Keratinocyte (primary cell): ENCODE results near the gene IQCK. TPM values are rescaled to one million over a fixed set of nuclear protein-coding genes. Genes with fewer than 3 reads are reported as not detected.

Experiments used
- DNase-seq: peaks from one replicate; pipeline ENCODE4 v3.0.0-alpha.2; 2011; ENCODE audit warnings: low read depth, missing footprints, low spot score
- FAIRE-seq: peaks from 2 replicates; lab custom pipeline; 2011; peaks lifted over from hg19 to GRCh38; lab: Jason Lieb, UNC
- H2AFZ ChIP-seq: 2 replicates; pipeline ENCODE4 v1.6.0; 2012; ENCODE audit warnings: low read length, control low read depth, inconsistent platforms; ENCODE audit not compliant: control insufficient read depth
- H3K27ac ChIP-seq: 2 replicates; pipeline ENCODE4 v1.5.1; 2011; ENCODE audit warnings: low read length; ENCODE audit not compliant: control insufficient read depth, insufficient read depth
- H3K27me3 ChIP-seq: 3 replicates; pipeline ENCODE4 v1.6.0; 2011; ENCODE audit warnings: low read length; ENCODE audit not compliant: control insufficient read depth, insufficient read depth; ENCODE audit errors: extremely low read depth
- H3K36me3 ChIP-seq, 2 experiments: 2 replicates in 1 of 2; 3 replicates in 1 of 2; pipeline ENCODE4 v1.5.1; 2011; ENCODE audit warnings: low read length in 2 of 2, mild to moderate bottlenecking in 1 of 2; ENCODE audit not compliant: control insufficient read depth in 2 of 2, insufficient read depth in 2 of 2; ENCODE audit errors: extremely low read depth in 1 of 2
- H3K4me1 ChIP-seq: 3 replicates; pipeline ENCODE4 v1.5.1; 2011; ENCODE audit warnings: low read length; ENCODE audit not compliant: control insufficient read depth, insufficient read depth; ENCODE audit errors: extremely low read depth
- H3K4me2 ChIP-seq: 3 replicates; pipeline ENCODE4 v1.6.0; 2011; ENCODE audit warnings: low read depth, low read length; ENCODE audit not compliant: control insufficient read depth, insufficient read depth; ENCODE audit errors: extremely low read depth
- H3K4me3 ChIP-seq, 3 experiments: fragments of 200-600 bp in 1 of 3; sonication (generic) in 1 of 3; 2 replicates in 2 of 3; 3 replicates in 1 of 3; pipeline ENCODE4 v1.5.1; 2011 to 2016; ENCODE audit warnings: low read length in 3 of 3, mild to moderate bottlenecking in 3 of 3, control low read depth in 2 of 3, inconsistent platforms in 1 of 3, low read depth in 1 of 3, mixed read lengths in 1 of 3, mixed run types in 1 of 3, moderate library complexity in 1 of 3; ENCODE audit not compliant: control insufficient read depth in 2 of 3, insufficient read depth in 2 of 3; ENCODE audit errors: extremely low read depth in 1 of 3
- H3K79me2 ChIP-seq: 2 replicates; pipeline ENCODE4 v1.6.0; 2012; ENCODE audit warnings: low read length; ENCODE audit not compliant: control insufficient read depth, insufficient read depth
- H3K9ac ChIP-seq: 3 replicates; pipeline ENCODE4 v1.6.0; 2011; ENCODE audit warnings: low read length; ENCODE audit not compliant: control insufficient read depth, insufficient read depth; ENCODE audit errors: extremely low read depth
- H3K9me1 ChIP-seq: 3 replicates; pipeline ENCODE4 v1.6.0; 2011; ENCODE audit warnings: low read length; ENCODE audit not compliant: control insufficient read depth, insufficient read depth; ENCODE audit errors: extremely low read depth
- H3K9me3 ChIP-seq: 2 replicates; pipeline ENCODE4 v1.5.1; 2012; ENCODE audit warnings: low read depth, low read length; ENCODE audit not compliant: control insufficient read depth
- H4K20me1 ChIP-seq: 3 replicates; pipeline ENCODE4 v1.6.0; 2011; ENCODE audit warnings: low read length; ENCODE audit not compliant: control insufficient read depth, insufficient read depth; ENCODE audit errors: extremely low read depth
- CTCF ChIP-seq, 3 experiments: IDR thresholded peaks in 1 of 3; conservative IDR thresholded peaks in 1 of 3; optimal IDR thresholded peaks in 1 of 3; 2 replicates in 2 of 3; 3 replicates in 1 of 3; pipeline versions ENCODE3 to v1.5.1; 2011; ENCODE audit warnings: low read length in 3 of 3, mild to moderate bottlenecking in 3 of 3, moderate library complexity in 2 of 3, control low read depth in 1 of 3, inconsistent platforms in 1 of 3; ENCODE audit not compliant: insufficient read depth in 2 of 3; ENCODE audit errors: extremely low read depth in 1 of 3
- EZH2 ChIP-seq: IDR thresholded peaks from one replicate; pipeline ENCODE4 v1.6.1; 2012; ENCODE audit warnings: inconsistent platforms, mild to moderate bottlenecking, low read length, moderate library complexity
- dilution Hi-C: fragments of 300-500 bp; cut with MboI; formaldehyde crosslinking; loops from one replicate; pipeline ENCODE4 v1.7.0; 2020; ENCODE audit warnings: low sequenced_read_pairs; ENCODE audit not compliant: extremely low pct_ligation_motif_present
- polyA plus RNA-seq, 5 experiments: library from polyadenylated mRNA; depleted of rRNA in 3 of 5; stranded (reverse) in 3 of 5; stranded (forward) in 1 of 5; unstranded in 1 of 5; fragments of >200 nt; gene quantifications; 1 replicate in 1 of 5; 2 replicates in 3 of 5; 3 replicates in 1 of 5; pipeline versions ENCODE4 v1.2.1 to v1.2.3, GENCODE V29; 2011 to 2012; ENCODE audit warnings: missing spikeins in 2 of 5, low read depth in 1 of 5, low replicate concordance in 1 of 5

The IQCK gene
- polyA plus RNA-seq, 1 donor (not counting 4 experiments of a cell fraction or from before 2014, with no cell fraction given): 9.7 TPM

DNA sequence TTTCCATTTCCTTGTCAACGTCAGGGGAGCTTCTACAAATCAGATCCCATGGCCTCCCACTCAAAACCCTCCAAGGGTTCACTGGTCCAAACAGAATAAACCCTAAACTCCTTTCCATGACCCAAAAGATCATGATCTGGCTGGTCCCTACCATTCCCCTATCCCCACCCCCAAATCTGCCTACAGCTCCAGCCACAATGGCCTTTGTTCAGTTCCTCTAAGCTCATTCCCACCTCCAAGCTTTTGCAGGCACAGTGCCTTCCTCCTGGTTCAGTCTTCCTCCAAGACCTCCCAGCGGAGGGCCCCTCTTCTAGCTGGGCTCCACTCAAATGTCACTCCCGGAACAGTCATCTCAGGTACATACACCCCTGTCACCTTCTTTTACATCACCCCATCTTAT, 164.6 kb downstream of the IQCK start:
- no peaks in the 10 kb centered on the region for H4K20me1 ChIP-seq
- H3K4me2 ChIP-seq: no peak overlapping the region
- no peaks in the 10 kb centered on the region for H3K36me3 ChIP-seq
- no peak overlapping the region for H3K27ac ChIP-seq
- dilution Hi-C loops: loop anchor here (10.0 kb wide), 1 partner anchor 268 kb away; no protein-coding TSS in a partner anchor
- peaks cover 36% of the 10 kb centered on the region for H3K27me3 ChIP-seq
- DNase-seq: no peak
- no peaks in the 10 kb centered on the region for H3K9me1 ChIP-seq
- H2AFZ ChIP-seq: no peak overlapping the region
- no peak for FAIRE-seq
- no peak for TF ChIP-seq CTCF (optimal IDR thresholded peaks at IDR 0.05 in 1 of 3, IDR thresholded peaks at IDR 0.05 in 1 of 3, conservative IDR thresholded peaks at IDR 0.05 in 1 of 3; ENCODE audit: extremely low read depth in 1 of 3, insufficient read depth in 2 of 3, low read length in 3 of 3)
- TF ChIP-seq EZH2: no peak
- H3K79me2 ChIP-seq: no peaks in the 10 kb centered on the region
- H3K4me3 ChIP-seq: no peak overlapping the region
- no peaks in the 10 kb centered on the region for H3K9me3 ChIP-seq
- no peak overlapping the region for H3K9ac ChIP-seq
- H3K4me1 ChIP-seq: peaks cover 19% of the 10 kb centered on the region

DNA sequence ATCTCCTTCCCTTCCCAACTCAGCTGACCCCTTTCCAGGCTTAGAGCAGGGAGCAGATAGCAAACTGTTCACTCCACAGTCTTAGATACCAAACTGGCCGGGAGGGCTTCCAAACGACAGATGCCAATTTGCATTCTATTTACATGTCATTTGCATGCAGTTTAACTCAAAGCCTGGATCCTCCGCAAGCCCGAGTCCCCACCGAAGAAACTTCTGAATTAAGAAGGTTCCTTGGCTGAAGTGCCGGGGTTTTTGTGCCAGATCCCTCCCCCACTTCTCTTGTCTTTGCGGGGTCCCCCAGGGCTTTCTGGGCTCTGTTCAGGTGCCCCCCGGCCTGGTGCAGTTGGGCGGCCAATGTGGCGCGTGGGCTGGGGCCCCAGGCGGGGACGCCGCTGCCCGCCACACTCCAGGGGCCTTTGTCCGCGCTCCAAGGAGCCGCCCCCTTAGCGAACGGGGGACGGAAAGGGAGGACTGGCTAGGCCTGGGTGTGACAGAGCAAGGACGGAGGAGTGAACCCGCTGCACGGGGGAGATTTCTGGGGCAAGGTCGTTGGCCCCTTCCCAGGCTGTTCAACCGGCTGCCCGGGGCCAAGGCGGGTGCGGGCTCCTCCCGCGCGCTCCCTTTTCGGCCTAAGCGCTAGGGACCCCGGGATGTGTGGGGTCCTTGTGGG, 165.4 kb downstream of the IQCK start:
- Histone ChIP-seq H3K9me3 (no peaks in the 10 kb centered on the region), H2AFZ (no peak overlapping the region), H3K9ac (no peak overlapping the region), H3K36me3 (no peaks in the 10 kb centered on the region), H3K4me3 (no peak overlapping the region), H3K27me3 (peaks cover 36% of the 10 kb centered on the region), H3K9me1 (no peaks in the 10 kb centered on the region), H3K4me2 (no peak overlapping the region), H3K79me2 (no peaks in the 10 kb centered on the region), H3K27ac (no peak overlapping the region), H4K20me1 (no peaks in the 10 kb centered on the region), H3K4me1 (peaks cover 19% of the 10 kb centered on the region)
- no peak for FAIRE-seq
- dilution Hi-C loops: loop anchor here (10.0 kb wide), 1 partner anchor 269 kb away; no protein-coding TSS in a partner anchor
- no peak for DNase-seq
- peak; percentile 88 for TF ChIP-seq EZH2
- no peak for TF ChIP-seq CTCF (optimal IDR thresholded peaks at IDR 0.05 in 1 of 3, IDR thresholded peaks at IDR 0.05 in 1 of 3, conservative IDR thresholded peaks at IDR 0.05 in 1 of 3; ENCODE audit: extremely low read depth in 1 of 3, insufficient read depth in 2 of 3, low read length in 3 of 3)
